CD4-positive, alpha-beta T cell treated with Interferon alpha-2 for 1 hour (primary cell): ENCODE results near the gene HIVEP3.

Experiments
- DNase-seq, 2 donors: peaks; one replicate each; pipeline ENCODE4 v3.0.0-alpha.2; 2020 to 2022

HIVEP3 gene

DNA sequence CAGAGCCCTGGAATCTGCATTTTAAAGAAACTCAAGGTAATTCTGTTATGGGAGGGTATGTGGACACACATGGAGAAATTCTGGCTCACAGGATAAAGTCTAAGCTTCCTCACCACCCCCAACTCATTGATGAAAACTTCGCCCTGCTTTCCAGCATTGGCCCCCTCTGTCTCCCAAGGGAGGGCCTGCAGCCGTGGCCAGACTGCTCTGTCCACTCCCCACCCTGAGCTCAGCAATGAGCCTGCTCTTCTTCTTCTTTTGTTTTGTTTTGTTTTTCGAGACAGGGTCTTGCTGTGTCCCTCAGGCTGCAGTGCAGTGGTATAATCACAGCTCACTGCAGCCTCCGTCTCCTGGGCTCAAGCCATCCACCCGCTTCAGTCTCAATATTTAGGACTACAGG, 297.5 kb downstream of the HIVEP3 start:
- DNase-seq = no peak

DNA sequence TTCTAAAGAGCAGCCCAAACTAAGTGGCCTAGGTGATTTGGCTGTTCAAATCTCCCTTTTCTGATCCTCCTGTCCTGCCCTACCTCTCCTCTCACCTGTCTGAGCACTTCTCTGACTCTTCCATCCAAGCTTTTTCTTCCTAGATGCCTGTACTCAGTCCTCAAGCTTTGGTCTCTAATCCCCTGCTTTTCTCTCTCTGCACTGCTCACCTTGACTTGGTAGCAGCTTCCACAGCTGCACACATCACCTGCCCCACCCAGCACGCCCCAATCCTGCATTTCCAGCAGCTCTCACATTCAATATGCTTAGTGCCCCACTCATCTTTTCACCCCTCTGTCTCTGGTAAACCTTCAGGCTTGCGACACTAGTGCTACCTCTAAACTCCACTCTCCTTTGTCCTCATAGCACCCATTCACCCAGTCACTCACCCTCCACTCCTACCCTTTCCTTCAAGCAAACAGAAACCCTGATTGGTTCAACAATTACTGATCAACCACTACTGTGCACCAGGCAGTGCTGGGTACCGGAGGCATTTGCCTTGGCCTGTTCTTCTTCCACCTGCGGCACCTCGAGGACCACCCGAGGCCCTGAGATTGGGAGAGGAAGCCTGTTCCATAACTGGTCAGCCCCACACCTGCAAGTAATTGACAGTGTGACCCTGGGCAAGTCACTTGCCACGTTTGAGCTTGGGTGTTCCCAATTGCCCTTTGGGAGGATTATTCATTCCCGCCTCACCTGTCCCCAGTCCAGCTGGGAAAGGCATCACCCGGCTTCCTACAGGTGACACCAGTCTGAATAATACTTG, 298.2 kb downstream of the HIVEP3 start:
- DNase-seq = no peak

DNA sequence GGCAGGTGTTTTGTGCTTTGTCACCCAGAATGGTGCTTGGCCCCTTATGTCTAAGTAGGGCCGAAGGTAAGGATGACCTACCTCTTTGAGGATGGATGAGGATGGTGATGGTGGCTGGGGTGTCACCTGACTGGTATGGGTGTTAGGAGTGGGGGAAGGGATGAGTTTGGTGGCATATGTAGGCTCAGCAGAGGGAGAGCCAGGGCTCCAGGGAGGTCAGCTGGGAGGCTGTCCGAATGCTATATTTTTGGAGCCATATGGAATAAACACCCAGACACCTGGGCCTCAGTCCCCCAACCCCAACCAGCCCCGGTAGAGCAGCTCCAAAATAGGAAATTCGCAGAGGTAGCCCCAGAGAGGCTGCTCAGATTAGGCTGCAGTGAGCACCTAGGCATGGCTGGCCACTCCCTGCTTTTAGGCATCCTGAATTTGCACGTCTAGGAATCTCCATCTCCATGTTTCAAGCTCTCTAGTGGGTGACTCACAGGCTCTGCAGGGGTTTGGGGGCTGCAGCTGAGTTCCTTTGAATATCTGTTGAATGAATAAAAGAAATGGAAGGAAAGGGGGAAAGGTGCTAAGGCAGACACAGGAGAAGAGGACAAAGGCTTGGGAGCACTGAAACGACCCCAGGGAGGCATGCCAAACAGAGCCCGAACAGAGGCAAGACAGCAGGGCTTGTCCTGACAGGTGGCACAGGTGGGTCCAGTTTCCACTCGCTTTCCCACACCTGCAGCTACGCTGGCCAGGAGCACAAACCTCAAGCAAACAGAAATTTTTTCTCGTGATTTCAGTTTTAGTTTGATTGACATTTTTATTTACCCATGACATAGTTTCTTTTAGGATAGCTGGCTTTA, 299.0 kb downstream of the HIVEP3 start:
- no peak for DNase-seq

DNA sequence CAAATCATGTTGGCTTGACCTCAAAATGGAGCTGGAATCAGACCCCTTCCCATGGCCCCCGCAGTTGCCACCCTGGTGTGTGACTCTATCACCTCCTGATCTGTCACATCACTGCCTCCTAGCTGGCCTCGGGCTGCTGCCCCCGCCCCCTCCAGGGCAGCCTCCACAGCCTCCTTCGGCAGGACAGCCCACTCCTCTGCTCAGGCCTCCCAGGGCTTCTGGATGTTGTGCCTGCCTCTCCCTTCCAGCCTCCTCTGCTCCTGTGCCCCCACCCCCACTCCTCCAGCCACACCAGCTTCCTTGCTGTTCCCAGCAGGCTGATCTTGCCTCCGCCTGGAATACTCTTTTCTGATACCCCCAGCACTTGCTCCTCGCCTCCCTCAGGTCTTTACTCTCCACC, 299.9 kb downstream of the HIVEP3 start:
- no peak for DNase-seq

DNA sequence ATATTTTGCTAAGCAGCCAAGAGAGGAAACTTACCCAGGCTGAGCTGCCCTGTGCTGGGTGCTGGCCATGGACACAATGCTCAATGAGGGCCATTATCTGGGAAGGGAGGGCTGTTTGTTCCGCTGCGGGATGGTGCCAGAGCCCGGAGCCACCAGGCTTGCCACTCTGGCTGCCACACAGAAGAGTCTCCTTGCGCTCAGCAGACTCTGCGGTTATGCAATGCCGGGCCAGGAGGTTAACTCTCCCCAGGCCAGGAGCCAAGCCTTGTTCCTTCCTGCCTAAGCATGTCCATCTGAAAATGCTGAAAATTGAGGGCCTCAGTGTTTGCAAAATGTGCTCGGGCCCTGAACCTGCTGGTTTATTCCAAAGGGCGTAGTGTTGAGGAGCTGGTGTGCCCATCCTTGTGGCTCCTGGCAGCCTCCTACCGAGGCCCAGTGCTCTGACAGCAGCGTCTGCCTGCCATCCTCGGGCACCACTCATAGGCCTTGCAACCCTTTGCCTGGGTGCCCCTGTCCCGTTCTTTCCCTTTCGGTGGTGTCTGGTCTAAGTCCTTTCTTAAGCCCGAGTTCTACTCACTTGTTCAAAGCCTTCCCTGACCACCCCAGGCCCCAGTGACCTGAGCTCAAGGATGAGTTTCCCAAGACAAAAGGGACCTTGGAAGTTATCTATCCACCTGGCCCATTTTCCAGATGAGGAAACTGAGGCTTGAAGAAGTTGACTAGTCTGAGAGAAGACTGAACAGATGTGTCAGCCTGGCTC, 300.5 kb downstream of the HIVEP3 start:
- DNase-seq = no peak

DNA sequence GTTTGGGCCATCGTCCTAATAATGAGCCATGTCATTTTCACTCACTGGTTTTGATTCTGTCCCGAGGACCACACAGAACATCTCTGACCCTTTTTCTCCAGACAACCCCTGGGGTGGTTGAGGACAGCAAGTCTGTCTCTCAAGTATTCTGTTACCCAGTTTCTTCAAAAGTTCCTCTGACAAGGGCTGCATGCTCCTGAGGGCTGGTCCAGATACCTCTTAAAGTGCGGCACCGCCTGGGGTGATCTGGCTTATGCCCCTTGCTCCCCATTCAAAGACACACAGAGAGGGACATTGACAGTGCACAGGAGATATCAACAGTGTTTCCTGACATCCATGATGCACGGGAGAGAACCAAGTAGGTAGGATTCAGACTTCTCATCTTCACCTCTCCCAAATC, 301.4 kb downstream of the HIVEP3 start:
- DNase-seq = no peak

DNA sequence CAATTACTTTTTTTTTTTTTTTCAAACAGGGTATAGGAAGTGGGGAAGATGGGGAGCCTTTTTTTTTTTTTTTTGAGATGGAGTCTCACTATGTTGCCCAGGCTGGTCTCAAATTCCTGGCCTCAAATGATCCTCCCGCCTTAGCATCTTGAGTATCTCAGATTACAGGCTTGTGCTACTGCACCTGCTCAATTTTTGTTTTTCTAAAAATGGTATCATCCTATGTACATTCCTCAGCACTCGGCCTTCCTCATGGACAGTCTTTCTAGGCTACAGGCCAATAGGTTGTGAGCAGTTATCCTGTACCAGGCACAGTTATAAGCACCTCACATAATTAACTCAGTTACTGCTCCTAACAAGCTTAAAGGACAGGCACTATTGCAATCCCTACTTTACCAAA, 302.2 kb downstream of the HIVEP3 start:
- DNase-seq = no peak

DNA sequence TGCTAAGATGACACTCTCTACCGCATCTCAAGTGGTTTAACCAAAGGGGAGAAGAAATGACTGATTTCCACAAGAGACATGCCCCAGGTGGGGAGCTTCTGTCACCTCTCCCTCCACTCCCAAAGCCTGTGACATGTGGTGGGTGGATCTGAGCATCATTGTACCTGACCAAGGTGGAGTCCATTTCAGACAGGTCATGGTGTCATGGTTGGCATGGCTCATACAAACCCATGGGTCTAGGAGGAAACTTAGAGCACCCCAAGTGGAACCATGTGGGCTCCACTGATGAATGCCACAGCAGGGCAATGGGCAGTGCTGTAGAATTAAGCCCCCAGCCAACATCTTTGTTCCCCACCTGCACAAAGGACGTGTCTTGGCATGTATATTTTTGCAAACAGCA, 302.7 kb downstream of the HIVEP3 start:
- DNase-seq = no peak

DNA sequence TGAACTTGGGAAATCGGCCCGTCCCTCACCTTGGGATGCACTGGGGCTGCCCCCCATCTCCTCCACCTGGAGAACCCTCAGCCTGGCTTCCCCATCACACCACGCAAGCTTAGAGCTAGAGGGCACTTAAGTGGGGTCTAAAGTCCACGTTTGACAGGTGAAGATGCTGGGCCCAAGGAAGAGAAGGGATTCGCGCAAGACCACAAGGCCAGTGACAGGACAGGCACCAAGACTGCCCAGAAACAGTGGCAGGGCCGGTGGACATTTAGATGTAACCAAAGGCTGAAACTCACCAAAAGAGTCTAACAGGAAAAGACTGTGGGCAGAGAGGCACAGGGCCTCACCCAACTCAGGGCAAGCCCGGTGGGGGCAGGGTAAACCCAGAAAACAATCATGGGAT, 303.4 kb downstream of the HIVEP3 start:
- no peak for DNase-seq

DNA sequence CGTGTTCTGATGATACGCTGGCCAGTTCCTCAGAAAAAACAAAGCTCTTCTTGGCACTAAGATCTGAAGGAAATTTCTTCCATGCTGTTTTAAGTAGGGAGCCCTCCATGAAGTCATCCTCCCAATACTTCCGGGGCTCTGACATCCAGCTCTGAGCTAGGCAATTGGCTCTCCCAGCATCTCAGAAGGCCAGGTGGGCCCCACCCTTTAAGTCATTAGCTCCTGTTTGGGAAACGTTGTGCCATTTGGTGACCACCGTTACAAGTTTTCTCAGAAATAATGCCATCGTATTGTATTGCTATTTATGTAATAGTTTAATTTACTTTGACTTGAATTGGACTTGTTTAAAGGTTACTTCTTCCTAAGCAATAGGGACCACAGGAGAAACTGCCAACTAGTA, 303.9 kb downstream of the HIVEP3 start:
- no peak for DNase-seq

DNA sequence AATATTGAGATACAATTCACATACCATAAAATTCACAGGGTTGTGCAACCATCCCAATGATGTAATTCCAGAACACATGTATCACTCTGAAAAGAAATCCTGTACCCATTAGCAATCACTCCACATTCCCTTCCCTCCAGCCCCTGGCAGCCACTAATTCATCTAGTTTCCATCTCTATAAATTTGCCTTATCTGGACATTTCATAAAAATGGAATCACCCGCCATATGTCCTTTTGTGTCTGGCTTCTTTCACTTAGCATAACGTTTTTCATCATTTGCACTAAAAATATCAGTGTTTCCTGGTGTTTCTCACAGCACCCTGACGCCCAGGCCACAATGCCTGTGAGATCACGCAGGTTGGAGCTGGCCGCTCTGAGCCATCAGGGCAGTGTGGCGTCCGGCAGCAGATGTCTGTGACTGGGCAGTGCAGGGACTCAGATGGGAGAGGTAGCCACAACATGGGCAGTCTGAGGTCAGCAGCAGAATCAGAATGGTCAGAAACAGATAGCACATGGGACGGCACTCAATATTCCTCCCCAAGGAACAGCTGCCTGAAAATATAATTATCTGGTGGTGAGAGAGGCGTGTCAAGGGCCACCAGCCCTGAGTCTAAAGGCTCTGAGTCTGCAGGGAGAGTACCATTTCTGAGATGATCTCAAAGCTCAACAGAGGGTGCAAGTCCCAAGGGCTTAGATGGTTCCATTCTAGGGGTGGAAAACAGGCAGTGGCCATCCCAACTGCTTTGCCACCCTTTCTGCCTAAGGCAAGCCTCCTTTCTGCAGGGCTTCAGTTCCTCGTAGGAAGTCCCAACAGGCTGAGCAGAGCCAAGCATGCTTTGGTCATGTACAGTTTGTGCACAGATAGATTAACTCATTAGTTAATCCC, 304.8 kb downstream of the HIVEP3 start:
- no peak for DNase-seq

DNA sequence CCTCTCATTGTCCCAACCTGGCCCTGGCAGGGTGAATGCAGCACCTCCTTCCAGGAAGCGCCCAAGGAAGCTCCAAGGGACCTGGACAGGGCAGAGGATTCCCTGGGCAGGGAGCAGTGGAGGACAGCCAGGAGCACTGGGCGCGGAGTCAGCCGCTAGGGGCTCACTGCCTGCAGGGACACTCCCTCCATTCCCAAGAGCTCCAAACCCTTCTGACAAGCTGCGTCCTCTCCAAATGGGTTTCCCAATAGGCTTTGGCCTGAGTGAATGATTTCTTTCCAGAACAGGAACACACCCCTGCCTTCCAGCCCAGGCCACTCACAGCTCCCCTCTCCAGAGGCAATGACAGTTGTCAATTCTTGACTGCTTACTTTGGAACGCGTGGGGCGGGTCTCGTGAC, 305.8 kb downstream of the HIVEP3 start:
- DNase-seq = no peak

DNA sequence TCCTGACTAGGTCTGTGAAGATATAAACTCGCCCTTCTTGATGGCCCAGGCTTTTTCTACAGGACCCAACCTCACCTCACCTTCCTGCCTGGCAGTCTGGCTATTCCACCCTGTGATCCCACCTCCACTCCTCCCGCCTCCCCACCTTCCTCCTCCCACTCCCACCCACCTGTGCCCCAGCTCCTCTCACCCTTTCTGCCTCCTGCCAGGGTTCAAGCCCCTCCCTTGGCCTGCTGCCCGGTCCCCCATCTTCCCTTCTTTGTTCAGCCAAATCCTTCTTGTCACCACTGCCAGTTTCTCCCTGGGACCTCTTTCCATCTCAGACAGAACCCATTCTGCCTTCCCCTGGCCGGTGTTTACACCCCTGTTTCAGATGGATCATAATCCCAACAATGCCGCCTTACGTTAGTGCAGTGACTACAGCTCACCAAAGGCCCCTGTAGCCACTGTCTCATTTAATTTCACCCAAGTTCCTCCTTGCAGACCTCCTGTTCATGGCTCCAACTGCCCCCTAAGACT, 306.7 kb downstream of the HIVEP3 start:
- DNase-seq = no peak

DNA sequence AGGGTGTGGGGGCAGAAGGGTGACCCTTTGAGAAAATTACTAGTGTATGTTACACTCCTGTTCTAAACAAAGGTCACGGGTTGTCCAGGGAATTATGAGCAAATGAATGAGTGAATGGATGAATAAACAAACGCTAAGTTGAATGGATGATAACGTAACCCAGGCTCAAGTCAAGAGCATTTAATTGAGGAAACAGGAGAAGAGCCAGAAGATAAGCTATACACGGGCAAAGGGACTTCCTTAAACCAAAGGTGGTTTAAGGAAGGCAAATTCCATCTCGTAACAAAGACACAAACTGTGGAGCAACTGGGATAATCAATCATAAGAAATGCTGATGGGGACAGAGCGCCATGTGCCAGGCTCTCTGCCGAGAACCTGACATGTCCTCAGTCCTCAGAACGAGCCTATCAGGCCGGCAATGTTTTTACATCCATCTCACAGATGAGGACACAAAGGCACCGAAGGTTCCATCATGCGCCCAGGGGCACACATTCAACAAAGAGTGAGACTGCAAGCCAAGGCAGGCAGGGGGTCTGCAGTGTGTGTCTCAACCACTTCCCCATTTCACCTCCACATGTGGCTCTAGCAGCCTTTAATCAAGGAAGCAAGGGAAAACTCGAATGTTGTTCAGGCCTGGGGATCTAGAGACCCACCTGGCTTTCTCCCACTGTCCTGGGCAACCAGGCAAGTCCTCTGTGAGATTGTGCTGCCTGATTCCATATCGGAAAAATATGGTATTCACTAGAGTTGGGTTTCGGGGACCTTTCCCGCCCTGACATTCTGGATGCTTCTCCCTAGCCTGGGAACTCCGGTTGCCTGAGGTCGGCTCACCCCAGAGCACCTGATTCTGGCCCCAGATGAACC, 307.4 kb downstream of the HIVEP3 start:
- no peak for DNase-seq

DNA sequence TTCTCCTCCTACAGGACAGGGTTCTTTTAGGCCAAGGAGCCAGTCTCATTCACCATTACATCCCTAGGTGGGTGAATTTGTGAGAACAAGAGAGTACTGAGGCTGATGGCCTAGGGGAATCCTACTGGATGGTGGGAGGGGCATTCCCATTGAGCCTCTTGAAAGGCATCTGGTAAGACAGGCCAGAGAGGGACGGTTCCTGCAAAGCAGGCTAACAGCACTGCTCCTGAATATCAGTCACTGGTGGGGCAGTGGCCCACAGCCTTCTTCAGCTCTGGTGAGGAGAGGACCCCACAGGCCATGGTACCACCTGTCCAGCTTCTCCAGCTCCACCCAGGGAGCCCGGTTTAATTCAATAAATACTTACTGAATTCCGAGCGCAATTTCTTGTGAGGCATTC, 308.4 kb downstream of the HIVEP3 start:
- no peak for DNase-seq

DNA sequence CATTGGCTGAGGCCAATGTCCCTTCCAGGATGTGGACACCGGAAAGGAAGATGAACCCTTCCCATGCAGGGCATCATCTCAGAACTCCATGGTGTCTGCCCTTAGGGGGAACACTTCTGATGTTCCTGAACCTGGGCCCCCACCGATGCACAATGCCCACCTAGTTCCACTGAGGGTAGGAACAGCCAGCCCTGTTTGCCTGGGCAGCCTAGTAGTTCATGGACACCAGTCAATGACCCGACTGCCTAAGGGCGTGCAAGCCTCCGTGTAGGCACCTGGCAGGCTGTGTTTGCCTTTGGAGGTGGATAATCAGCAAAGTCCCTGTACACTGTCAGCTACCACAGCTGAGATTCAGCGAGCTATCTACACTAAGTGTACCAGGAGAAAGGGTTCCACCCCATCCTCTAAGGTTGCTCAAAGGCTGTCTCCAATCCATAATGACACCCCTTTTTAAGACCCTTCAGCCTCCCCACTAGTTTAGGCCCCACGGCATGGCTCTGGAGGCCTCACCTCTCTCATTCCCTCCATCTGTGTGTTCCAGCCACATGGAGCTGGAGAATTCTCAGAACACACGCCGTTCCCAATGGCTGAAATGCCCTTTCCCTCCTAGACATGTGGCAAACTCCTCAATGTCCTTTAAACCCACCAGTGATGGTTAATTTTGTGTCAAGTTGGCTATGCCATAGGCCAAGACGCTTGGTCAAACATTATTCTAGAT, 309.4 kb downstream of the HIVEP3 start:
- DNase-seq = no peak

DNA sequence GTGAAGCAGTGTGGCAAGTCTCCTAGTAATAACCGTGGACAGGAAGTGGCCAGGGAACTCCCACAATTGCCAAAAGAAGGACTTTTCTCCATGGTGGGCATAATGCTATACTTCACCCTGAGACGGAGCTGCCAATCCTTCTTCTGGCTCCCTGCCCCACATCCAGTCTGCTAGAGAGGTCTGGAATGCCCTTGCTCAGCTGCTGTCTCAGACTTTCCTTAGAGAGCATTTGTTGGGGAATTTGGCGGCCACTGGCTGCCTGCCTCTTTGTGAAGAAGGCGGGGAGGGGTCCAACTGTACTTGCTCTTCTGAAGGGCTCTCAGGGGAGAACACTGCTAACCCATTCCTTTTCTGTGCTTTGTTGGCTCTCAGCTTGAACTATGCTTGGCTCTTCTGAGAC, 310.5 kb downstream of the HIVEP3 start:
- no peak for DNase-seq

DNA sequence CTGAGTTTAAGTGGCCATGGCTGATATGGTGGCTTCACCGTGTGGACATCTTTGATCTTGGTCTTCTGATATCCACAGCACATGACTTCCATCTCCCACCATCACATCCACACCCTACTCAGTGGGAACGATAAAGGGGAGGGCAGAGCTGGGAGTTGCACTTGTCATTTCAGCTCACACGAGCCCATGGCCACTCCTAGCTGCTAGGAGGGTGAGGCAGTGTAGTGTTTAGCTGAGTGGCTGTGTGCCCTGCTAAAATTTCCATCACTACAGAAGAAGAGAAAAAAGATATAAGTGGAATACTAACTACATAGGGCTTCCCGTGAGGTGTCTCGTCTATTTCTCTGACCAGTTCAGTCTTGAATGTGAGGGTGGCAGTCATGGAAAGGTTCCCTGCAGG, 310.9 kb downstream of the HIVEP3 start:
- no peak for DNase-seq

DNA sequence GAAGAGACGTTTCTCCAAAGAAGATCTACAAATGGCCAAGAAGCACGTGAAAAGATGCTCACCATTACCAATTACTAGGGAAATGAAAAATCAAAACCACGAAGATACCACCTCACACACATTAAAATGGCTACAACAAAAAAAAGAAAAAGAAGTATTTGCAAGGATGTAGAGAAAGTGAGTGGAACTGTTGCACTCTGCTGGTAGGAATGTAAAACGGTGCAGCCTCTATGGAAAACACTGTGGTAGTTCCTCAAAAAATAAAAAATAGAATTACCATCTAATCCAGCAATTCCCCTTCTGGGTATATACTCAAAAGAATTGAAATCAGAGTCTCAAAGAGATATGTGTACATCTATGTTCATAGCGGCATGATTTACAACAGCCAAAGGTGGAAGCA, 318.8 kb downstream of the HIVEP3 start:
- no peak for DNase-seq

DNA sequence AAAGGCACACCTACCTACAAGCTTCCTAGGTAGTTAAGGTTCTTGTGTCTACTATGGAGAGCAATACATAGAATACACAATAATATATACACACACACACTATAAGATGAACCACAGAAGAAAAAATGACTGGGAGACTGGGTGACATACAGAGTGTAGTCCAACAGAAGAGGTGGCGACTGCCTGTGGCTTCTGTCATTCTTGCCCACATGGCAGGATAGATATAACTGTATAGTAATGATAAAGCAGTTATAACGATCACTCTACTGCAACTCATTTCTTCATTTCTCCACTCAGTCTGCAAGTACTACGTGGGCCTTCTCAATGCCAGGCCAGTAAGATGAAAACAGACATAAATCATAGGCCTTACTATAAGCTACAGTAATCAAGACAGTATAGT, 320.4 kb downstream of the HIVEP3 start:
- no peak for DNase-seq
